Measurements from ENCODE around the gene FRRS1L. TPM values are rescaled to one million over a fixed set of nuclear protein-coding genes. Genes with fewer than 3 reads are reported as not detected.

The FRRS1L gene
- total RNA-seq, 8 experiments from 2014 or later, result 0.31 to 20.0 (median 15.7) TPM

DNA sequence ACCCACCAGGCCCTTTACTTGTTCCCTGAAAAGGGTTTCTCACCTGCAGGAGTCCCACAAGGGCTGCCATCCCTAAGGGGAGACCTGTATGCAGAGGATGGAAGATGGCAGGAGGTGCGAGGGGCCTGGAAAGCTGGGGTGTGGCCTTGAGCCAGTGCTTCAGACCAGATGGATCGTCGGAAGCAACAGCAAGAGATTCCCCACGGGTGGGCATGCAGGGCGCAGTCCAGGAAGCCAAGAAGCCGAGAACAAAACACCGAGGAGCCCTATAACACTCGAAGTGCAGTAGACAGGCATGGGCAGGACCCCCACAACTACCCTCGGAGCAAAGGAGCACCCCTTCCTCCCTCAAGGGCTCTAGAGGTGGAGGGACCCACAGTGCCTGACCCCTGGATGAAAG lies 24.7 kb upstream of the FRRS1L start:
- Histone ChIP-seq H3K27ac (no peak overlapping the region), H3K4me3 (no peak overlapping the region), H3K4me1 (replicated peaks in 1 of 2) (no peaks in the 10 kb centered on the region)
- WGBS, 10 experiments, result 40 to 83% (median 63%) methylated on average over 1 to 4 of the region's 9 CpGs; no CpG with 5 or more reads in 5 of the 10 experiments
- no peak for ATAC-seq (replicated peaks in 6 of 8)
- in situ Hi-C loops (cut with MboI; ENCODE audit: low pct_unique_long_range_greater_than_20kb in 2 of 9, low sequenced_read_pairs in 9 of 9, unreplicated experiment in 9 of 9), result loop anchor here in 2 of 9 experiments (25.0 kb wide), 1 partner anchor 121 kb away; the partner anchor contains the start of gene EPB41L4B (in 2 of the 2)

DNA sequence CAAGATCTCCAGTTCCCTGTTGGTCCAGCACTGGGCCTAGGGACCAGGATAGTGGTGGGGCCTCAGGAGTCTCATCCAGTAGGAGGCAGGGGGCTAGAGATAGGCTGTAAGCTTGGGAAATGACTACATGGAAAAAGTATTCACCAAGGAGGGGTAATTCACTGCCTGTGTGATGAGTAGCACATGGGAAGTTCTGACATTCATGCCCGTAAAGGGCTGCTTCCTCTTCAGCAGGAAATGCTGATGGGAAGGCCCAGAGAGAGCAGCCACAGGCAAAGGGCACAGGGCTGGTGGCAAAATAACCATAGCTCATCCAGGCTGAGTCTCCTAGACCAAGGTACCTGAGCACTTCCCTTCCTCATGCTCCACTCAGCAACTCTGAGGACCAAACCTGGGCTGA lies 23.1 kb upstream of the FRRS1L start:
- in situ Hi-C loops (cut with MboI; ENCODE audit: low pct_unique_long_range_greater_than_20kb in 2 of 9, low sequenced_read_pairs in 9 of 9, unreplicated experiment in 9 of 9), result loop anchor here in 2 of 9 experiments (25.0 kb wide), 1 partner anchor 122 kb away; the partner anchor contains the start of gene EPB41L4B (in 2 of the 2)
- no peak overlapping the region for H3K4me3 ChIP-seq
- H3K4me1 ChIP-seq (replicated peaks in 1 of 2), result no peaks in the 10 kb centered on the region
- no peak overlapping the region for H3K27ac ChIP-seq
- WGBS, 10 experiments, result 80 to 83% methylated on average over 1 of the region's 1 CpG; no CpG with 5 or more reads in 8 of the 10 experiments
- ATAC-seq (replicated peaks in 6 of 8), result no peak

- in situ Hi-C loops (cut with MboI; ENCODE audit: low pct_unique_long_range_greater_than_20kb in 2 of 9, low sequenced_read_pairs in 9 of 9, unreplicated experiment in 9 of 9), result loop anchor here in 2 of 9 experiments (25.0 kb wide), 1 partner anchor 125 kb away; the partner anchor contains the start of gene EPB41L4B (in 2 of the 2)
- Histone ChIP-seq H3K4me3 (no peak overlapping the region), H3K27ac (no peak overlapping the region), H3K4me1 (replicated peaks in 1 of 2) (no peaks in the 10 kb centered on the region)
- no peak for ATAC-seq (replicated peaks in 6 of 8)
- 0 to 80% (median 68%) methylated on average over 1 to 9 of the region's 9 CpGs; no CpG with 5 or more reads in 1 of the 10 experiments for WGBS, 10 experiments
Observed at GRCh38 chr9:109186857-109187520, 19.9 kb upstream of the FRRS1L start.

GRCh38 chr9:109182940-109183798 lies 16.1 kb upstream of the FRRS1L start:
- in situ Hi-C loops (cut with MboI; ENCODE audit: low pct_unique_long_range_greater_than_20kb in 2 of 9, low sequenced_read_pairs in 9 of 9, unreplicated experiment in 9 of 9), result loop anchor here in 2 of 9 experiments (25.0 kb wide), 1 partner anchor 129 kb away; the partner anchor contains the start of gene EPB41L4B (in 2 of the 2)
- H3K4me3 ChIP-seq, result no peak overlapping the region
- no peaks in the 10 kb centered on the region for H3K4me1 ChIP-seq (replicated peaks in 1 of 2)
- ATAC-seq (replicated peaks in 6 of 8), result peak in 3 of 8 experiments; percentile 82 to 87 (median 85)
- no peak overlapping the region for H3K27ac ChIP-seq
- 45 to 84% (median 75%) methylated on average over 2 to 7 of the region's 13 CpGs; no CpG with 5 or more reads in 4 of the 10 experiments for WGBS, 10 experiments

DNA sequence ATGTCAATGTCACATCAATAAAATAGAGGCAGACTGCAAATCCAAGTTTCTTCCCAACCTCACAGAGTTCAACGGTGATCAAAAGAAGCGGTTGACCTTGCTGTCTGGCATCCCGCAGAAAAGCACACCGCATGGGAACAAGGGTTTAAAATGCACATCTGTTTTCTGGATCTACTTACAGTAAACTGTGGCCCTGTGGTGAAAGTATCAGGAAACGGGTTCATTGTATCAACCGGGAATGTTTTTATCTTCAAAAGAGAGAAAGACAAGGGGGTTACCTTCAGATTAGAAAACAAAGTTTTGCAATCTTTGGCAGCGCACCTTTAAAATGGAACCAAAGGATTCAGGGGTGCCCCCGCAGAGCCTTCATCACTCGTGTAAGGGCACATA lies 15.5 kb upstream of the FRRS1L start:
- 0 to 90% (median 63%) methylated on average over 1 to 6 of the region's 9 CpGs; no CpG with 5 or more reads in 3 of the 10 experiments for WGBS, 10 experiments
- ATAC-seq (replicated peaks in 6 of 8), result no peak
- Histone ChIP-seq H3K4me1 (replicated peaks in 1 of 2) (no peaks in the 10 kb centered on the region), H3K4me3 (no peak overlapping the region), H3K27ac (no peak overlapping the region)
- in situ Hi-C loops (cut with MboI; ENCODE audit: low pct_unique_long_range_greater_than_20kb in 2 of 9, low sequenced_read_pairs in 9 of 9, unreplicated experiment in 9 of 9), result loop anchor here in 2 of 9 experiments (25.0 kb wide), 1 partner anchor 130 kb away; the partner anchor contains the start of gene EPB41L4B (in 2 of the 2)

DNA sequence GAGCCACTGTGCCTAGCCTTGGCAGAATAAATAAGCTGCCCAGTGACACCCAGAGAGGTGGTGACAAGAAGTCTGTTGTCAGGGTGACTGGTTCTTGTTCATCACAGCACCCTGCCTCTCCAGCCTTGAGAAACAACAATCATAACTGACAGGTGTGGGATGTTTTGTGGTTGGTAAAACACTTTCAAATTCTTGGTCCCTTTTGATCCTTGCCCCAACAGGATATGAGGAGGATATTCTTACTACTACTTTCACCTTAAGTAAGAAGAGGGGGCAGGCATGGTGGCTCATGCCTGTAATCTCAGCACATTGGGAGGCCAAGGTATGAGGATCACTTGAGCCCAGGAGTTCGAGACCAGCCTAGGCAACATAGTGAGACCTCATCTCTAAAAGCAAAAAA lies 14.2 kb upstream of the FRRS1L start:
- no peak for ATAC-seq (replicated peaks in 6 of 8)
- Histone ChIP-seq H3K4me1 (replicated peaks in 1 of 2) (no peaks in the 10 kb centered on the region), H3K27ac (no peak overlapping the region), H3K4me3 (no peak overlapping the region)
- in situ Hi-C loops (cut with MboI; ENCODE audit: low pct_unique_long_range_greater_than_20kb in 2 of 9, low sequenced_read_pairs in 9 of 9, unreplicated experiment in 9 of 9), result loop anchor here in 2 of 9 experiments (25.0 kb wide), 1 partner anchor 131 kb away; the partner anchor contains the start of gene EPB41L4B (in 2 of the 2)
- WGBS, 10 experiments, result 33 to 100% (median 36%) methylated on average over 1 of the region's 1 CpG; no CpG with 5 or more reads in 7 of the 10 experiments

GRCh38 chr9:109179801-109180523 lies 12.9 kb upstream of the FRRS1L start:
- Histone ChIP-seq H3K4me3 (no peak overlapping the region), H3K4me1 (replicated peaks in 1 of 2) (no peaks in the 10 kb centered on the region), H3K27ac (no peak overlapping the region)
- 17 to 85% (median 55%) methylated on average over 1 to 6 of the region's 9 CpGs; no CpG with 5 or more reads in 3 of the 10 experiments for WGBS, 10 experiments
- no peak for ATAC-seq (replicated peaks in 6 of 8)
- in situ Hi-C loops (cut with MboI; ENCODE audit: low pct_unique_long_range_greater_than_20kb in 2 of 9, low sequenced_read_pairs in 9 of 9, unreplicated experiment in 9 of 9), result loop anchor here in 2 of 9 experiments (25.0 kb wide), 1 partner anchor 132 kb away; the partner anchor contains the start of gene EPB41L4B (in 2 of the 2)

- Histone ChIP-seq H3K4me3 (no peak overlapping the region), H3K4me1 (replicated peaks in 1 of 2) (no peaks in the 10 kb centered on the region), H3K27ac (no peak overlapping the region)
- ATAC-seq (replicated peaks in 6 of 8), result no peak
- WGBS, 10 experiments, result 33 to 100% (median 86%) methylated on average over 1 to 2 of the region's 2 CpGs; no CpG with 5 or more reads in 2 of the 10 experiments
- in situ Hi-C loops (cut with MboI; ENCODE audit: low pct_unique_long_range_greater_than_20kb in 2 of 9, low sequenced_read_pairs in 9 of 9, unreplicated experiment in 9 of 9), result loop anchor here in 2 of 9 experiments (25.0 kb wide), 1 partner anchor 135 kb away; the partner anchor contains the start of gene EPB41L4B (in 2 of the 2)
Observed at GRCh38 chr9:109176963-109177362, 9.9 kb upstream of the FRRS1L start.

DNA sequence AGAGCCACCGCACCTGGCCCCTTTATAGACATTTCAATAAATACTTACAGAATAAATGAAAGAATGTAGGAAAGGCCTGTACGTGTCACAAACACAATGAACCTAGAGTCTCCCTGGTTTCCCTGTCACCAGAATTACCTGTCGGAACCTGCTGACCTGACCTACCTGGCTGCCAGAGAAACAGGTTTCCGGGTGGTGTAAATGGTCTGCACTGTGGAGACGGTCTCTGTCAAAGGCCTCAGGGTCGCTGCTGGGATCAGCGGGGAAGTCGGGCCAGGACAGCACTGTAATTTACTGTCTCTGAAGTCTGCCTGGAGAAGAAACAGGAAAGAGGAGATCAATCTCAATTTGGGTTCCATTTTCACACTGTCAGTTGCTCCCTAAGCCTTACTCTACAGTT lies 9.3 kb upstream of the FRRS1L start:
- in situ Hi-C loops (cut with MboI; ENCODE audit: low pct_unique_long_range_greater_than_20kb in 2 of 9, low sequenced_read_pairs in 9 of 9, unreplicated experiment in 9 of 9), result loop anchor here in 2 of 9 experiments (25.0 kb wide), 1 partner anchor 136 kb away; the partner anchor contains the start of gene EPB41L4B (in 2 of the 2)
- H3K4me1 ChIP-seq (replicated peaks in 1 of 2), result no peaks in the 10 kb centered on the region
- ATAC-seq (replicated peaks in 6 of 8), result no peak
- 33 to 93% (median 58%) methylated on average over 1 to 7 of the region's 8 CpGs; no CpG with 5 or more reads in 4 of the 10 experiments for WGBS, 10 experiments
- H3K27ac ChIP-seq, result no peak overlapping the region
- no peak overlapping the region for H3K4me3 ChIP-seq

GRCh38 chr9:109172935-109173334 lies 5.9 kb upstream of the FRRS1L start:
- in situ Hi-C loops (cut with MboI; ENCODE audit: low pct_unique_long_range_greater_than_20kb in 2 of 9, low sequenced_read_pairs in 9 of 9, unreplicated experiment in 9 of 9), result no loop called here
- no peak for ATAC-seq (replicated peaks in 6 of 8)
- Histone ChIP-seq H3K27ac (no peak overlapping the region), H3K4me1 (replicated peaks in 1 of 2) (peaks cover 0 to 2% of the 10 kb centered on the region in 2 donors), H3K4me3 (no peak overlapping the region)
- 0 to 88% (median 50%) methylated on average over 1 of the region's 1 CpG; no CpG with 5 or more reads in 3 of the 10 experiments for WGBS, 10 experiments

GRCh38 chr9:109171926-109172325 lies 4.9 kb upstream of the FRRS1L start:
- Histone ChIP-seq H3K4me3 (no peak overlapping the region), H3K4me1 (replicated peaks in 1 of 2) (peaks cover 5% of the 10 kb centered on the region in 2 donors), H3K27ac (no peak overlapping the region)
- in situ Hi-C loops (cut with MboI; ENCODE audit: low pct_unique_long_range_greater_than_20kb in 2 of 9, low sequenced_read_pairs in 9 of 9, unreplicated experiment in 9 of 9), result no loop called here
- WGBS, 10 experiments, result 14 to 100% (median 75%) methylated on average over 1 to 3 of the region's 3 CpGs; no CpG with 5 or more reads in 2 of the 10 experiments
- no peak for ATAC-seq (replicated peaks in 6 of 8)

GRCh38 chr9:109168170-109168569 lies 1.1 kb upstream of the FRRS1L start:
- no peak for ATAC-seq (replicated peaks in 6 of 8)
- Histone ChIP-seq H3K27ac (no peak overlapping the region), H3K4me1 (replicated peaks in 1 of 2) (peaks cover 5 to 11% of the 10 kb centered on the region in 2 donors), H3K4me3 (no peak overlapping the region)
- in situ Hi-C loops (cut with MboI; ENCODE audit: low pct_unique_long_range_greater_than_20kb in 2 of 9, low sequenced_read_pairs in 9 of 9, unreplicated experiment in 9 of 9), result no loop called here
